Muscle layer of colon (tissue), 2 donors: ENCODE results near the gene COL28A1.

Source experiments
- H3K27ac ChIP-seq: one replicate; pipeline ENCODE4 v1.7.0; 2013; ENCODE audit warnings: low read depth, mild to moderate bottlenecking, low read length, moderate library complexity
- H3K27me3 ChIP-seq, 2 donors: one replicate each; pipeline ENCODE4 v1.7.0; 2013; ENCODE audit warnings: low read length in 2 of 2, mild to moderate bottlenecking in 2 of 2; ENCODE audit not compliant: insufficient read depth in 2 of 2, control insufficient read depth in 1 of 2
- H3K36me3 ChIP-seq: one replicate; pipeline ENCODE4 v1.7.0; 2013; ENCODE audit warnings: mild to moderate bottlenecking, low read length; ENCODE audit not compliant: insufficient read depth
- H3K4me1 ChIP-seq: one replicate; pipeline ENCODE4 v1.7.0; 2013; ENCODE audit warnings: mild to moderate bottlenecking, low read length; ENCODE audit not compliant: insufficient read depth
- H3K4me3 ChIP-seq, 2 donors: one replicate each; pipeline ENCODE4 v1.7.0; 2013; ENCODE audit warnings: low read length in 2 of 2, low read depth in 1 of 2, mild to moderate bottlenecking in 1 of 2, moderate library complexity in 1 of 2
- H3K9ac ChIP-seq: one replicate; pipeline ENCODE4 v1.7.0; 2013; ENCODE audit warnings: low read length
- H3K9me3 ChIP-seq: one replicate; pipeline ENCODE4 v1.7.0; 2013; ENCODE audit warnings: mild to moderate bottlenecking, low read length
- donor health status: abdominal sarcoma.
- donor health status: Adenocarcinoma of cecum.

The COL28A1 gene

DNA sequence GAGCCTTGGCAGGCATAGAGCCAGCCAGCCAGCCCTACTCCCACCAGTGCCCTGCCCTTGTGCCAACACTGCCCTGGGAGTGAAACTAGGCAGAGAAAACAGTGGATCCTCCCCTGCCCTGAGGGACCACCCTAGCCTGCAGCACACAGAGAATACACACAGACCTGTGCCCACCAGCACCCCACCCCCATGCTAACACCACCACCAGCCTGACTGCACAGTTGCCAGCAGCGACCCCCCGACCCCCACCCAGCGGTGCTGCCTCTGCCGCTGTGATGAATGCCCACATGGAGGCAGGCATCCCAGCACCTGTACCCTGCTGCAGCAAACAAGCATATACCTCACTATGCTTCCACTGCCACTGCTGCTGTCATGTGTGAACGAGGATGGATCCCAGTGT, 21.6 kb upstream of the COL28A1 start:
- Histone ChIP-seq H3K4me1 (no peaks in the 10 kb centered on the region), H3K9ac (no peak overlapping the region), H3K4me3 (no peak overlapping the region), H3K27me3 (no peaks in the 10 kb centered on the region), H3K36me3 (no peaks in the 10 kb centered on the region), H3K9me3 (no peaks in the 10 kb centered on the region), H3K27ac (no peak overlapping the region)

DNA sequence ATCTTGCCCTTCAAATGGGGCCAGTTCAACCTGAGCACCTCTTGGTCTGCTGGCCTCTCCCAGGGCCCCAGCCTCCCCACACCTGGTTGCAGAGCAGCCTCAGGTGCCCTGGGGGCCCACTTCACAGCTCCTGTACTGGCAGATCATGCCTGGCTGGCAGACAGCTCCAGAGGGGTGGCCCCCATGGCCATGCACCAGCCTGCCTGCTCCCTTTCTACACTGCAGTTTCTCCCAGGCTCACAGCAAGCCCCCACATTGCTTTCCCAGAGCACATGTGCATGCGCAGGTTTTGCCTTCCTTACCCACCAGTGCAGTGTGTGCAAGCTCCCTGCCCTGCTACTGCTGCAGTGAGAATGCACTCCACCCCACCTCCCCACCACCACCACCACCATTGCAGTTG, 21.2 kb upstream of the COL28A1 start:
- no peaks in the 10 kb centered on the region for H3K27me3 ChIP-seq
- H3K4me1 ChIP-seq: no peaks in the 10 kb centered on the region
- no peak overlapping the region for H3K4me3 ChIP-seq
- no peak overlapping the region for H3K27ac ChIP-seq
- no peak overlapping the region for H3K9ac ChIP-seq
- no peaks in the 10 kb centered on the region for H3K9me3 ChIP-seq
- H3K36me3 ChIP-seq: no peaks in the 10 kb centered on the region

DNA sequence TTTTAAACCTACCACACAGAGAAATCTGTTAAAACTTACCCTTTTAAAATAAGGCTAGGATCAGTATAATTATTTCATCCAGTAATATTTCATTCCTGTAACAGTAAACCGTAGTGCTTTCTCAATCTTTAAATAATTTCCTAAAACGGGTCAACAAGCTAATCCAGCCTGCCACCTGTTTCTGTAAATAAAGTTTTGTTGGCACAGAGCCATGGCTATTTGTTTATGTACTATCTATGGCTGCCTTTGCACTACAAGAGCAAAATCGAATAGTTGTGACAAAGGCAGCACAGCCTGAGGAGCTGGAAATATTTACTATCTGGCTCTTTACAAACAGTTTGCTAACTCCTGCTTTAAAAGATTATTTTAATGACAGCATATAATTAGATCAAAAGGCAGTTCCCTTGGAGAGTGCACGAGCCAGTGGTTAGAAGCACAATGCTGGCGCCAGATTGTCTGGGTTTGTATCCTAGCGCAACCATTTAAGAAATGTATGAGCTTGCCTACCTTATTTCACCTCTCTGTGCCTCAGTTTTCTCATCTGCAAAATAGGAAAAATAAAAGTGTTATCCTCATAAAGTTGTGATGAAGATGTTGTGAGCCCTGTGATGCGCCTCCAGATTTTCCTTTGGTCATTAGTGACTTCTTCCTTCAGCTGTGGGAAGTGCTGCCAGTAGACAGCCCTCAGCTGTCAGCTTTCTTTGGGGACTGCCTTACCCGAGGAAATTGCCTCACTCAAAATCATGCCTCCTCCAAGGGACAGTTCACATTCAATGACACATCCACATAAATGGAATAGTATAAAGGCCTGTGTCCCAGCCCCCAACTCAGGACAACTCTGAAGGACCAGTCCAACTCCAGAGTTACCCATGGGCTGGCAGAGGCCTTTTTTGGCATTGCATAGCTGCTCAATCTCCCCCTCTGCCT, 19.2 kb upstream of the COL28A1 start:
- Histone ChIP-seq H3K27ac (no peak overlapping the region), H3K9me3 (no peaks in the 10 kb centered on the region), H3K9ac (no peak overlapping the region), H3K4me1 (no peaks in the 10 kb centered on the region), H3K4me3 (no peak overlapping the region), H3K27me3 (no peaks in the 10 kb centered on the region), H3K36me3 (no peaks in the 10 kb centered on the region)

DNA sequence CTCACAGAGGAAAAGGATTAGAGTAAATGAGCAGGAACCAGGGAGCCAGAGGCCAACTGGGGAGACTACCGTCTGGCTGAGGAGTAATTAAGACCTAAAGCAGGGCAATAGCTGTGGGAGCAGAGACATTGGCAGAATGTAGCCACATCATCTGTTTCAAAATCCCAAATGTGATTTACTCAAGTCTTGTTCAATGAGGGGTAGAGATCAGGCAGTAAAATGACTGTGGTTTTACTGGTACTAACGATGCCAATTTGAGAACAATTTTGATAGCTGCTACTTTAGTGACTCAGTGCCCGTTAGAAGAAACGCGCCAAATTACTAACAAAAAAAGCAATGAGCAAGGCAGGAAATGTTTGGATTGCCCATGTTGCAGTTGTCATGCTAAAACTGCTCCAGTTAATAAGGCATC, 18.4 kb upstream of the COL28A1 start:
- no peak overlapping the region for H3K27ac ChIP-seq

DNA sequence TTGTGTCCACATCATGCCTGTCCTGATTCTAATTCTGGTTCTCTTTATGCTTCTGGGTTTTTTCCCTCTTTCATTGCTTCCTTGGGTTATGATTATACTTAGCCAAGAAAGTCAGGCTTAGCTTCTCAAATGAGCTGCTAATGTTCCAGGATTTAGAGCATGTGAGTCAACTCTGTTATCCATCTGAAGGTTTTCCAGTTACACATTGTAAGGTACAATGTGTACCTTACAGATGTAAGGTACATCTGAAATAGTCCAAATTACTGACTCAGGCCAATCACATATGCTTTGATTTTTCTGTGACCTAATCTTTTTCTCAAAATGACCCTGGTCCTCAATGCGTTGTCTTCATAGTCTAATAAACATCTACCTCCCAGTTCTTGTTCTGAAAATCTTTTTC, 17.7 kb upstream of the COL28A1 start:
- H3K36me3 ChIP-seq: no peaks in the 10 kb centered on the region
- no peaks in the 10 kb centered on the region for H3K27me3 ChIP-seq
- no peak overlapping the region for H3K4me3 ChIP-seq
- H3K9ac ChIP-seq: no peak overlapping the region
- no peak overlapping the region for H3K27ac ChIP-seq
- H3K9me3 ChIP-seq: no peaks in the 10 kb centered on the region
- no peaks in the 10 kb centered on the region for H3K4me1 ChIP-seq

More for the DNA sequence above, 18.4 kb upstream of the COL28A1 start:
- Histone ChIP-seq H3K4me1 (no peaks in the 10 kb centered on the region), H3K9me3 (no peaks in the 10 kb centered on the region), H3K4me3 (no peak overlapping the region), H3K9ac (no peak overlapping the region), H3K36me3 (no peaks in the 10 kb centered on the region), H3K27me3 (no peaks in the 10 kb centered on the region)

DNA sequence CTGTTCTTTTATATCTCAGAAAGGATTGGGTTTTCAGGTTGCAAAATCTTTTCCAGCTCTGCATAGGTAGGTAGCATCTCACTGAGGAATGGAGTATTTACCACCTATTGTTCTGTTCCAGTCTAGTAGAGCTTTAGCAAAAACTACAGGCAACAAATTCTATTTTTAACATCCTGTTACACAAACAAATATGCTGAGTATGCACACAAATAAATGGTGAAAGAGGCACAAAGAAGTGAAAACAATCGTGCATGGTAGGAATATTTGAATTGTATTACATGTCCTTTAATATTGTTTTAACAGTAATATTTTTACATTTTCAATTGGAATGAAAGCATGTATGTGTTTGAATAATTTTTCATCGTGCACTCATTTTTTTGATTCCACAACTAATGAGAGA, 16.5 kb upstream of the COL28A1 start:
- Histone ChIP-seq H3K4me1 (no peaks in the 10 kb centered on the region), H3K9ac (no peak overlapping the region), H3K27ac (no peak overlapping the region)

GRCh38 chr7:7550663-7551062, 15.0 kb upstream of the COL28A1 start:
- Histone ChIP-seq H3K4me3 (no peak overlapping the region), H3K9me3 (no peaks in the 10 kb centered on the region), H3K9ac (no peak overlapping the region), H3K4me1 (no peaks in the 10 kb centered on the region), H3K27ac (no peak overlapping the region), H3K27me3 (no peaks in the 10 kb centered on the region), H3K36me3 (no peaks in the 10 kb centered on the region)

More for the DNA sequence above, 16.5 kb upstream of the COL28A1 start:
- H3K9me3 ChIP-seq: no peaks in the 10 kb centered on the region
- no peaks in the 10 kb centered on the region for H3K36me3 ChIP-seq
- no peak overlapping the region for H3K4me3 ChIP-seq
- no peaks in the 10 kb centered on the region for H3K27me3 ChIP-seq

DNA sequence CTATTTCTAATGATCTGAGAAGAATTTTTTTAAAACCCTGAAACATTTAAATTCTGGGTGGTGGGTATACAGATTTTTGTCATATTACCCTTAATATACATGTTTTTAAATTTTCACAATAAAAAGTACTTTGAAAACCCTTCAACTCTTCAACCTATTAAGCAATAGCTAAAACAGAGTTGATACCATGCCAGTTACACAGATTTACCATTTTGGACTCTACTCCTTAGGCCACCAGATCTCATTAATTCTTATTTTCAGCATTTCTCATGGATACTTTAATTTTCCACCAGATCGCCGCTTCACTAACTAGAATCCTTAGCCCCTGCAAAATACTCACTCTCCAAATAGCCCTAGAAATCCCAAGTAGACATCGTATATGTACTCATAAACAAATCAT, 12.7 kb upstream of the COL28A1 start:
- H3K9ac ChIP-seq: no peak overlapping the region
- no peak overlapping the region for H3K4me3 ChIP-seq
- H3K9me3 ChIP-seq: no peaks in the 10 kb centered on the region
- H3K27ac ChIP-seq: no peak overlapping the region
- H3K27me3 ChIP-seq: no peaks in the 10 kb centered on the region
- H3K36me3 ChIP-seq: no peaks in the 10 kb centered on the region
- H3K4me1 ChIP-seq: no peaks in the 10 kb centered on the region

GRCh38 chr7:7542251-7542835, 6.7 kb upstream of the COL28A1 start:
- no peak overlapping the region for H3K4me3 ChIP-seq
- H3K27me3 ChIP-seq: no peaks in the 10 kb centered on the region
- no peak overlapping the region for H3K27ac ChIP-seq
- H3K4me1 ChIP-seq: no peaks in the 10 kb centered on the region
- H3K9me3 ChIP-seq: no peaks in the 10 kb centered on the region
- H3K36me3 ChIP-seq: no peaks in the 10 kb centered on the region
- no peak overlapping the region for H3K9ac ChIP-seq

- H3K9ac ChIP-seq: no peak overlapping the region
- no peaks in the 10 kb centered on the region for H3K4me1 ChIP-seq
- H3K27me3 ChIP-seq: no peaks in the 10 kb centered on the region
- H3K27ac ChIP-seq: no peak overlapping the region
- no peak overlapping the region for H3K4me3 ChIP-seq
- H3K36me3 ChIP-seq: no peaks in the 10 kb centered on the region
- no peaks in the 10 kb centered on the region for H3K9me3 ChIP-seq
Observed at GRCh38 chr7:7539711-7540110, 4.0 kb upstream of the COL28A1 start.

DNA sequence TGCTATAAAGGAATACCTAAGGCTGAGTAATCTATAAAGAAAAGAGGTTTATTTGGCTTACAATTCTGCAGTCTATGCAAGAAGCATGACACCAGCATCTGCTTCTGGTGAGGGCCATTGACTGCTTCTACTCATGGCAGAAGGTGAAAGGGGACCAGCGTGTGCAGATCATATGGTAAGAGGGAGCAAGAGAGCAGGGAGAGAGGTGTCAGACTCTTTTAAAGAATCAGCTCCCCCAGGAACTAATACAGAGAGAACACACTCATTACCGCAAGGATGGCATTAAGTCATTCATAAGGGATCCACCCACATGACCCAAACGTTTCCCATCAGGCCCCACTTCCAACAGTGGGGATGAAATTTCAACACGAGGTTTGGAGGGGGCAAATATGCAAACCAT, 3.5 kb upstream of the COL28A1 start:
- Histone ChIP-seq H3K4me1 (no peaks in the 10 kb centered on the region), H3K36me3 (no peaks in the 10 kb centered on the region), H3K27me3 (no peaks in the 10 kb centered on the region), H3K4me3 (no peak overlapping the region), H3K27ac (no peak overlapping the region), H3K9me3 (no peaks in the 10 kb centered on the region), H3K9ac (no peak overlapping the region)

DNA sequence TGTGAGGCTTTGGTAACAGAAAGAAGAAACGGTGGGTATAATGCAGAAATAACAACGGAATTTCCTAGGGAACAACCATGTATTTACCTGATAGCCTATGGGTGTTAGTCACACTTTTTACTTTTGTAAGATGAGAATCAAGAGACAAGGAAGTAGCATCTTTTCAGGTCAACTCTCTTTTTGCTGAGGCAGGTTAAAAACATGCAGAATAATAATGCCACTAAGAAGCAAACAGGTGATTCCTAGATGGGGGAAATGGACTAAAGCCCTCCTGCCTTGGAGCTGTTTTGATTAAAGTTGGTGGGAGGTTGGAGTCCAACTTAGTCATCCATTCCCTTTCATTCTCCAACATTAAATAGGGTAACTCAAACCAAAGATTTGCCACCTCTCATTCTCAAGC, 2.0 kb upstream of the COL28A1 start:
- Histone ChIP-seq H3K9me3 (no peaks in the 10 kb centered on the region), H3K27me3 (no peaks in the 10 kb centered on the region), H3K4me1 (no peaks in the 10 kb centered on the region), H3K9ac (no peak overlapping the region), H3K27ac (no peak overlapping the region), H3K4me3 (no peak overlapping the region), H3K36me3 (no peaks in the 10 kb centered on the region)
